Skin of body (tissue), 2 donors: ENCODE measurements around the gene ROBO1. TPM values are rescaled to one million over a fixed set of nuclear protein-coding genes. Genes with fewer than 3 reads are reported as not detected.
"Not testable (repeated sequence)": the region's sequence is repeated elsewhere in the genome, so short reads cannot be mapped to it uniquely, and the experiment has no call there.

ENCODE experiments used
- DNase-seq: peaks from one replicate; lab custom pipeline; 2025; lab: John Stamatoyannopoulos, UW
- total RNA-seq: library from RNA; depleted of rRNA; stranded (reverse); fragments of >200 nt; gene quantifications from one replicate; pipeline ENCODE4 v1.2.3, GENCODE V29; 2014

The ROBO1 gene
- total RNA-seq, 1 donor from 2014 or later, result 138 TPM

- DNase-seq, result no peak
These were observed 453.3 kb downstream of the ROBO1 start for GRCh38 chr3:79314544-79314943.

GRCh38 chr3:79310016-79310415, 457.8 kb downstream of the ROBO1 start:
- no peak for DNase-seq

GRCh38 chr3:79306934-79307570, 460.7 kb downstream of the ROBO1 start:
- DNase-seq, result no peak

GRCh38 chr3:79299949-79300635, 467.7 kb downstream of the ROBO1 start:
- not testable (repeated sequence) for DNase-seq

- DNase-seq, result peak; percentile 88
These were observed 470.4 kb downstream of the ROBO1 start for GRCh38 chr3:79297245-79297960.

GRCh38 chr3:79286882-79287281, 480.9 kb downstream of the ROBO1 start:
- DNase-seq, result no peak

- no peak for DNase-seq
These were observed 481.9 kb downstream of the ROBO1 start for GRCh38 chr3:79285871-79286270.

- DNase-seq, result no peak
These were observed 482.4 kb downstream of the ROBO1 start for GRCh38 chr3:79285380-79285779.

- DNase-seq, result no peak
These were observed 483.0 kb downstream of the ROBO1 start for GRCh38 chr3:79284781-79285180.

- no peak for DNase-seq
These were observed 489.1 kb downstream of the ROBO1 start for GRCh38 chr3:79278681-79279080.

GRCh38 chr3:79268422-79268821, 499.4 kb downstream of the ROBO1 start:
- no peak for DNase-seq

GRCh38 chr3:79264892-79265291, 502.9 kb downstream of the ROBO1 start:
- no peak for DNase-seq

GRCh38 chr3:79263423-79263822, 504.4 kb downstream of the ROBO1 start:
- DNase-seq, result no peak

GRCh38 chr3:79258479-79258878, 509.3 kb downstream of the ROBO1 start:
- DNase-seq, result no peak

GRCh38 chr3:79257791-79258190, 510.0 kb downstream of the ROBO1 start:
- DNase-seq, result peak; percentile 59

- DNase-seq, result peak; percentile 41
These were observed 512.1 kb downstream of the ROBO1 start for GRCh38 chr3:79255702-79256101.

GRCh38 chr3:79255292-79255691, 512.5 kb downstream of the ROBO1 start:
- DNase-seq, result no peak

- DNase-seq, result peak; percentile 93
These were observed 514.1 kb downstream of the ROBO1 start for GRCh38 chr3:79253704-79254103.

GRCh38 chr3:79253271-79253670, 514.5 kb downstream of the ROBO1 start:
- no peak for DNase-seq

- DNase-seq, result peak; percentile 7
These were observed 517.1 kb downstream of the ROBO1 start for GRCh38 chr3:79250746-79251145.

GRCh38 chr3:79249701-79250100, 518.1 kb downstream of the ROBO1 start:
- DNase-seq, result no peak

- peak; percentile 80 for DNase-seq
These were observed 520.1 kb downstream of the ROBO1 start for GRCh38 chr3:79247725-79248043.
